GM11168 (cell line): ENCODE results near the gene FSTL4.

ENCODE experiments used
- in situ Hi-C: fragments of 300-500 bp; cut with MboI; formaldehyde crosslinking; loops from one replicate; pipeline ENCODE4 v1.12.0; 2022; ENCODE audit warnings: low sequenced_read_pairs; ENCODE audit not compliant: unreplicated experiment

The FSTL4 gene

DNA sequence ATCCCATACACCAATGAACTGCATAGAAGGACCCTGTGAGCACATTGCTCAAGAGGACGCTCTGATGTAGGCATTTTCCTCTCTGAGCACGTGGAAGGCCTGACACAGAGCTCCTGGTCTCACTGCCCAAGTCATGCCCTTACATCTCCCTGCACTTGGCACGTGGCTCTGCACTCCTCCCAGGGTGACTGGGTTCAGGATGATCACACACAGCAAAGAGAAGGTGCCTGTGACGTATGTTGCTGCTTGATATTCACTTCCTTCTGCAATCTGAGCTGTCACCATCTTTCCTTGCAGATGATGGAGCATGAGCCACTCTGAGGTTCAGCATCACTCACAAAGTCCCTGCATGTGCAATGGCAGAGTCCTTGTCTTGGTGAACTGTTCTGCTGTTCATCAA lies 125.2 kb downstream of the FSTL4 start:
- in situ Hi-C loops: no loop called here

GRCh38 chr5:133485468-133485867 lies 126.9 kb downstream of the FSTL4 start:
- in situ Hi-C loops: no loop called here

- in situ Hi-C loops: no loop called here
These were observed 128.8 kb downstream of the FSTL4 start for GRCh38 chr5:133483406-133484090.

DNA sequence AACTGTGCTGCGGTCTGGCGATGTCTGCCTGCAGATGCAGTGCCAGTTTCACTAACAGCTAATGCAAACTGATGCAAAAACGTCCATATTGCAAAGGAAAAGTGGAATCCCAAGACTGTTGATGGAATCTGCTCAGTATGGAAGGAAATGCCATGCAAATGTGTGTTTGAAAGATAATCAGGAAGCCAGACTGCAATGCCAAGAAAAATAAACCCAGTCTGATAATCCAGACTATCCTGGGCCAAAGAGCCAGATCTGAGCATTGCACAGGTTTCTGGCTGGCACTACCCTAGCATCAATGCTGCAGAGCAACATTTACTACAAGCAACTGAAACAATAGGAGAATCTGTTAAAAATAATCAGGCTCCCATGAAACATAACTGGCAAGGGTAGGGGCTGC lies 130.3 kb downstream of the FSTL4 start:
- in situ Hi-C loops: no loop called here

GRCh38 chr5:133480866-133481265 lies 131.5 kb downstream of the FSTL4 start:
- in situ Hi-C loops: no loop called here

- in situ Hi-C loops: no loop called here
These were observed 132.0 kb downstream of the FSTL4 start for GRCh38 chr5:133480366-133480765.

GRCh38 chr5:133478199-133478985 lies 133.9 kb downstream of the FSTL4 start:
- in situ Hi-C loops: no loop called here

DNA sequence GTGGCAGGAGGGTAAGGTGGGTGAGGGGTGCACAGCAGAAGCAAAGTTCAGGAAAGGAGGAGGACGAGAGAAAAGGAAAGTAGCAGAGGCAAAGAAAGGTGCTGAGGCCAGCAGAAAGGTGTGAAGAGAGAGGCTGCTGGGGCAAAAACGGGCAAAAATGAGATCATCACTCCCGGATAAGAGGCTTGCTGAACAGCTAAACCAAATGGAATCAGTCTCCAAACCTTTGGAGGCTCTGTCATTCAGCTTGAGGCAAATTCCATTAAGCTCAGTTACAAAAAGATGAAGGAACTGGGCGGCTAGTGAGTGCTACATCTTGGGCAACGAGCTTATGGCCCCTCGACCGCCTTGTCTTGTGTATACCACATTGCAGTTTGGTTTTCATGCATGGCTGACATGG lies 136.4 kb downstream of the FSTL4 start:
- in situ Hi-C loops: no loop called here

DNA sequence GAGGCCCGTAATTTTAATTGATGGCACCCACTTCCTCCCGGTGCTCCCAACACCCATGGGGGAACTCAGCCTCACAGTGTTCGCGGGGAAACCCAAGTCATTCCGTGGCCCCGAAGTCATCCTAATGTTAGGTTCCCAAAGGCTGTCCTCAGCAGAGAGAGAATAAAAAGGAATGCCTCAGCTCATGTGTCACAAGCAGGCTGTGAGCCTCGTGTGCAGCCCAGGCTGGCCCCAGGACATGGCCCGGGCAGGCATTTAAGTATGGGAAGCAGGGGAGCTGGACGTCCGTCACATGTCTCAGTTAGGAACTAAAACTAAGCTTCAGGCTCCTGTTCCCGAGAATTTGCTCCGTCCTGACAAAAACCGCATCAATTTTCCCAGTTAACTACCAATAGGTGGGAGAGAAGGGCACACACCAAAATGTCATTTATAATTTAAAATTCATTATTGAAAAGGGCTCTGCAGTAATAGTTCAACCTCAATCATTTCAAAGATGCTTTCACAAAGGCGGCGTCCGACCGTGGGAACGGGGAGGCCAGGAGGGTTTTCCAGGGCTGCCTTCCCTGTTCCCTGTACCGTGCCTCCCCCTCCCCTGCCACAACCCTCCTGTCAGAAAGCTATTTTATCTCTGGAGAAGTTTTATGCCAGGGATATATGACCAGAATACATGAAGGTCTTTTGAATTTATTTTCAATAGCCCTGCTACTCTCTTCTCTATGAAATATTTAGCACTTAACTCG lies 137.3 kb downstream of the FSTL4 start:
- in situ Hi-C loops: no loop called here

GRCh38 chr5:133473291-133473690 lies 139.1 kb downstream of the FSTL4 start:
- in situ Hi-C loops: no loop called here

DNA sequence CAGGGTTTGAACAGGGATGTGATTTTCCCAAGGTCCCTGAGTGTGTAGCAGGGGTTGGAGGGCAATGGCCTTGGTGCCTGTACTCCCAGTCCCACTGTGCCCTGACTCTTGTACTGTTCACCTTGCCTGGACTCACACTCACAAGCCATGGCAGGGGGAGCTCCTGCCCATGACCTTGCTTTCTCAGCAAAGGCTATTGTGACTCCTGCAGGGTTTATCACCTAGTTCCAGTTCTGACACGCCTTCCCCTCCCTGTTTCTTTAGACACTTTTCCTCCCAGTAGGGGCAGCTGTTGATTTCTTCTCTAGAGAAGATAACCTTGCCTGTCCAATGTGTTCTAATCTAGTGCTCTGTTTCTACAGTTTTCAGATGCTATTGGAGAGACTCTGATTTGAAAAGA lies 139.5 kb downstream of the FSTL4 start:
- in situ Hi-C loops: no loop called here

- in situ Hi-C loops: no loop called here
These were observed 140.6 kb downstream of the FSTL4 start for GRCh38 chr5:133471699-133472098.

DNA sequence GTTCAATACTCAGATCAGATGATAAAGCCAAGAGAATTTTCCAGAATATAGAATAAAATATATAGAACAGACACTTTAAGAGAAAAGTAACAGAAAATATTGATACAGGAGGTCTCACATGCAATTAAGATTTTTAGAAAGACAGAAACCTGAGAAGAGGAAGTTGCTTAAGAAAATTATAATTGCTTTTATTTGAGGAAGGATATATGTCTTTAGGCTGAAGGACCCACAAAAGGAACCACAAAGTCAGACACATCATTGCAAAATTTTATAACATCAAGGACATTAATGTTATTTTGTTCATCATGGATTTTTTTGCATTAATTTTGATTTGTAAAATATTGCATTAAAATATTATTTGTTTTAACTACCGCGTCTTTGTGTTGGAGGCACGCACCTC lies 141.5 kb downstream of the FSTL4 start:
- in situ Hi-C loops: no loop called here

DNA sequence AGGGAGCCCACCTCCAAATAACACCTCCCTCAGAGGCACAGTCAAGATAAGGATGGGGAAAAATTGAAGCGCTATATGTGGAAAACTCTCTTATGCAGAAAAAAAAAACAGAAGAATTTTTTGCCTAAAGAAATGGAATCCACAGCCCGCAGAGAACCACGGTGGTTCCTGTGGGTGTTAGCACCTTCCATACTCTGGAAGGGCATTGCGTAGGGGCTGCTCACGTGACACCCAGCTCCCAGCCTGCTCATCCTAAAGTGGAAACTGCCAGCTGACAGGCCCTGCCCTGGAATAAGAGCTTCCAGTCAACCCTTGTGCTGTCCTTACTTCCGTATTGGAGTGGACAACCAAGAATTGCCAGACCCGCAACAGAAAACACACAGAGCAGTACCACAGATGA lies 142.5 kb downstream of the FSTL4 start:
- in situ Hi-C loops: no loop called here

- in situ Hi-C loops: no loop called here
These were observed 143.1 kb downstream of the FSTL4 start for GRCh38 chr5:133469252-133469651.

- in situ Hi-C loops: no loop called here
These were observed 143.7 kb downstream of the FSTL4 start for GRCh38 chr5:133468596-133468995.

DNA sequence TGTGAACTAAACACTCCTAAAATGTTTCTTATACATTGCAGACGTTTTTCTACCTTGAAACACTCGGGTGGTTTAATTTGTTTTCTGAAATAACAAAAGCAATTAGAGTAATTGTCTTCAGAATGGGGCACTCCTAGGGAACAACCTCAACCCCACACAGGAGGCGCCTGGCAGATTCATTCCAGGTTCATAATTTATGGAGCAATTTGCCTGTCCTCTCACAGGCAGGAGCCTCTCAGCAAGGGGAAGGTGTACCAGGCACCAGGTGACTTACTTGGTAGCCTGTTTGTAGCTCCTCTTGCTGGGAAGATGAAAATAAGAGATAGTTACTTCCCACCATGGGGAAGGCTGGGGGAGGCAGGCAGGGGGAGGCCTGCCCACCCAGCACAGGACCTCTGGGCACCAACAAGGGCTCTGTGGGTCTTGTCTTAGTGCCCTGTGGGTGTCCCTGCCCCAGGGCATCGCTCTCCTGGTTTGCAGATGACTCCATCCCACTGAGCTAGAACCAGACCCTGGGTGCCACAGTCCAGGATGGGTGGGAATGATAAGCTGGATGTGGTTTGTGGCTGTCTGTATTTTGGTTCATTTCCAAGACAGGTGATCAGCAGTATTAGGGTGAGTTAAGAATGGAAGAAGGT lies 144.4 kb downstream of the FSTL4 start:
- in situ Hi-C loops: no loop called here

GRCh38 chr5:133467335-133467779 lies 145.0 kb downstream of the FSTL4 start:
- in situ Hi-C loops: no loop called here

- in situ Hi-C loops: no loop called here
These were observed 145.6 kb downstream of the FSTL4 start for GRCh38 chr5:133466556-133467334.

GRCh38 chr5:133464013-133464412 lies 148.3 kb downstream of the FSTL4 start:
- in situ Hi-C loops: no loop called here
